ENCODE measurements around the gene ADAMTS2. TPM values are rescaled to one million over a fixed set of nuclear protein-coding genes. Genes with fewer than 3 reads are reported as not detected.
A peak's percentile ranks its signal among the peaks of the same experiment; 100 is the strongest.

Gene ADAMTS2
- total and polyA plus RNA-seq, 2 experiments from 2014 or later, result 62.0 to 132 TPM

DNA sequence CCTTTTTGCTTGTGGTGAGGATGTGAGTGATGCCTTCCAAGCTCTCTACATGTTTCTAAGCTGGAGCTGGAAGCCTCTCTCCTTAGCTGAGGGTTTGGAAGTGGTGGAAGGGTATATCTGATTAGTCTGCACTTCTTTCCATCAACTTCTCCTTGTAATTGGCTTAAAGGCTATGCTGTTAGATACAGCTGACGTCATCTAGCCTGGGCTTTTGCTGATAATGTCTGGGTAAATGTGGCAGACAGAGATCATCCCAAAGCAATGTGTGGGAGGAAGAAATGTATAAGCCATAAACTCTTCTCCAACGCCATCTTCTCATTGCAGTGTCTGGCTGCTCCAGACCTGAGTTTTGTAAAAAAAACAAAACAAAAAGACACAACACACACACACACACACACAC is 255.8 kb downstream of the ADAMTS2 start:
- Histone ChIP-seq H4K20me1 (ENCODE audit: insufficient read depth) (no peaks in the 10 kb centered on the region), H3K4me1 (ENCODE audit: insufficient read depth) (no peaks in the 10 kb centered on the region), H2AFZ (no peak overlapping the region), H3F3A (ENCODE audit: insufficient read depth) (peaks cover 36% of the 10 kb centered on the region), H3K27me3 (replicated peaks; ENCODE audit: insufficient read depth) (no peaks in the 10 kb centered on the region), H3K9ac (no peak overlapping the region), H3K27ac (no peak overlapping the region), H3K79me2 (ENCODE audit: insufficient read depth) (no peaks in the 10 kb centered on the region), H3K9me3 (ENCODE audit: low read depth) (peaks cover 30% of the 10 kb centered on the region), H3K4me2 (ENCODE audit: unreplicated experiment) (no peak overlapping the region), H3K9me2 (ENCODE audit: insufficient read depth) (no peaks in the 10 kb centered on the region), H3K4me3 (no peak overlapping the region), H3K36me3 (ENCODE audit: low read depth) (no peaks in the 10 kb centered on the region)
- no peak for TF ChIP-seq EZH2phosphoT487 (IDR thresholded peaks at IDR 0.05; ENCODE audit: insufficient read depth, low read depth)
- no peak for TF ChIP-seq EZH2 (IDR thresholded peaks at IDR 0.05; ENCODE audit: insufficient read depth, poor library complexity, severe bottlenecking)
- in situ Hi-C loops (cut with MboI), result no loop called here
- 94 to 95% methylated on average over 2 of the region's 2 CpGs for WGBS, 2 experiments (ENCODE audit: low coverage in 1 of 2, low lambda C conversion rate in 2 of 2, missing lambda C conversion rate in 2 of 2)
- no peak for DNase-seq

DNA sequence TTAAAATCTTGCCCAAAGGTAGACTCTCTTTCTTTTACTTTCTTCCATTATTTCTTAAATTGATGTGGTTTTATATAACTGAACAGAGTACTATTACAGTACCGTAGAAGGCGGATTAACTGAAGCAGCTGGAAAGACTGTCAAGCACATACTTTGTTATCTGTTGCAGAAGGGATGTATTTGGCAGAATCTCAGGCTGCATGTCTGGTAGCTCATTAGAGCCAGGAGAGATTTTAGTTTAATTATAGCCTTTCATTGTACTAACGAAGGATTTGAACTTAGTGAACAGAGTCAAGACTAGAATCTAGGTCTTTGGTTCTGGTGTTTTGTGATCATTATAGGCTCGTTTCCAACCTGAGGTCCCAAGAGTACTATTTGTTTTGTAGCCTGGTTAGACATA is 264.5 kb downstream of the ADAMTS2 start:
- in situ Hi-C loops (cut with MboI), result no loop called here

DNA sequence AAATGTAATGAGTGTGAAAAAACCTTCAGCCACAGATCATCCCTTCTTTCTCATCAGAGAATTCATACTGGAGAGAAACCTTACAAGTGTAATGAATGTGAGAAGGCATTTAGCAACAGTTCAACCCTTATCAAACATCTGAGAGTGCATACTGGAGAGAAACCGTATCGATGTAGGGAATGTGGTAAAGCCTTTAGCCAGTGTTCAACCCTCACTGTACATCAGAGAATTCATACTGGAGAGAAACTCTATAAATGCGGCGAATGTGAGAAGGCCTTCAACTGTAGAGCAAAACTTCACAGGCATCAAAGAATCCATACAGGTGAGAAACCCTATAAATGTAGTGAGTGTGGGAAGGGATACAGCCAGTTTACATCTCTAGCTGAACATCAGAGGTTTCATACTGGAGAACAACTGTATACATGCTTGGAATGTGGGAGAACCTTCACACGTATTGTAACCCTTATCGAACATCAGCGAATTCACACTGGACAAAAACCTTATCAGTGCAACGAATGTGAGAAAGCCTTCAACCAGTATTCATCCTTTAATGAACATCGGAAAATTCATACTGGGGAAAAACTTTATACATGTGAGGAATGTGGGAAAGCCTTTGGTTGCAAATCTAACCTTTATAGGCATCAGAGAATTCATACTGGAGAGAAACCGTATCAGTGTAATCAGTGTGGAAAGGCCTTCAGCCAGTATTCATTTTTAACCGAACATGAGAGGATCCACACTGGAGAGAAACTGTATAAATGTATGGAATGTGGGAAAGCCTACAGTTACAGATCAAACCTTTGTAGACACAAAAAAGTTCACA is 265.9 kb downstream of the ADAMTS2 start:
- H3K4me3 ChIP-seq, result no peak overlapping the region
- no peaks in the 10 kb centered on the region for H3K27me3 ChIP-seq (replicated peaks; ENCODE audit: insufficient read depth)
- H3K79me2 ChIP-seq (ENCODE audit: insufficient read depth), result no peaks in the 10 kb centered on the region
- H3K9me3 ChIP-seq (ENCODE audit: low read depth), result peaks cover 39% of the 10 kb centered on the region
- no peaks in the 10 kb centered on the region for H4K20me1 ChIP-seq (ENCODE audit: insufficient read depth)
- peaks cover 22% of the 10 kb centered on the region for H3F3A ChIP-seq (ENCODE audit: insufficient read depth)
- DNase-seq, result peak; percentile 6
- no peaks in the 10 kb centered on the region for H3K9me2 ChIP-seq (ENCODE audit: insufficient read depth)
- no peak overlapping the region for H3K9ac ChIP-seq
- H2AFZ ChIP-seq, result no peak overlapping the region
- no peak overlapping the region for H3K4me2 ChIP-seq (ENCODE audit: unreplicated experiment)
- in situ Hi-C loops (cut with MboI), result no loop called here
- no peak overlapping the region for H3K27ac ChIP-seq
- no peak for TF ChIP-seq EZH2phosphoT487 (IDR thresholded peaks at IDR 0.05; ENCODE audit: insufficient read depth, low read depth)
- no peak for TF ChIP-seq EZH2 (IDR thresholded peaks at IDR 0.05; ENCODE audit: insufficient read depth, poor library complexity, severe bottlenecking)
- peaks cover 88% of the 10 kb centered on the region for H3K36me3 ChIP-seq (ENCODE audit: low read depth)
- H3K4me1 ChIP-seq (ENCODE audit: insufficient read depth), result no peaks in the 10 kb centered on the region
- 97 to 99% methylated on average over 11 of the region's 11 CpGs for WGBS, 2 experiments (ENCODE audit: low coverage in 1 of 2, low lambda C conversion rate in 2 of 2, missing lambda C conversion rate in 2 of 2)

More for the DNA sequence above, 264.5 kb downstream of the ADAMTS2 start:
- H3K27ac ChIP-seq, result no peak overlapping the region
- H3K27me3 ChIP-seq (replicated peaks; ENCODE audit: insufficient read depth), result no peaks in the 10 kb centered on the region
- H3K4me3 ChIP-seq, result no peak overlapping the region
- H3K9me2 ChIP-seq (ENCODE audit: insufficient read depth), result no peaks in the 10 kb centered on the region
- H3K36me3 ChIP-seq (ENCODE audit: low read depth), result peaks cover 83% of the 10 kb centered on the region
- H3K4me2 ChIP-seq (ENCODE audit: unreplicated experiment), result no peak overlapping the region
- no peak overlapping the region for H3K9ac ChIP-seq
- H2AFZ ChIP-seq, result no peak overlapping the region
- no peaks in the 10 kb centered on the region for H3K79me2 ChIP-seq (ENCODE audit: insufficient read depth)
- no peak for TF ChIP-seq EZH2 (IDR thresholded peaks at IDR 0.05; ENCODE audit: insufficient read depth, poor library complexity, severe bottlenecking)
- no peak for TF ChIP-seq EZH2phosphoT487 (IDR thresholded peaks at IDR 0.05; ENCODE audit: insufficient read depth, low read depth)
- H3F3A ChIP-seq (ENCODE audit: insufficient read depth), result peaks cover 24% of the 10 kb centered on the region
- 96 to 98% methylated on average over 4 of the region's 4 CpGs for WGBS, 2 experiments (ENCODE audit: low coverage in 1 of 2, low lambda C conversion rate in 2 of 2, missing lambda C conversion rate in 2 of 2)
- no peak for DNase-seq
- no peaks in the 10 kb centered on the region for H4K20me1 ChIP-seq (ENCODE audit: insufficient read depth)
- H3K4me1 ChIP-seq (ENCODE audit: insufficient read depth), result no peaks in the 10 kb centered on the region
- H3K9me3 ChIP-seq (ENCODE audit: low read depth), result peaks cover 46% of the 10 kb centered on the region

DNA sequence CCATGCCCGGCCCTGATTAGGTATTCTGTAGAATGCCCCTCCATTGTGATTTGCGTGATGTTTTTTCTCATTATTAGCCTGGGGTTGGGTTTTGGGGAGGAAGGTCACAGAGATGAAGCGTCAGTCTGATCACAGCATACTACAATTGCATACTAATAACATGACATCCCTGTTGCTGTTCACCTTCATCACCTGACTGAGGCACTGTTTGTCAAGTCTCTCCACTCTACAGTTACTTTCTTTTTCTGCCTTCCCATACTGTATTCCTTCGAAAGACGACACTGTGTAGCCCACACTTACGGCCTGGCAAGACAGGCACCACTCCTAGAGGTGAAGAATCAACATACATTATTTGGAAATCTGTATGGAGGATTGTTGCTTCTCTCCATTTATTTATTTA is 279.6 kb downstream of the ADAMTS2 start:
- peaks cover 52% of the 10 kb centered on the region for H3K36me3 ChIP-seq (ENCODE audit: low read depth)
- in situ Hi-C loops (cut with MboI), result no loop called here
- no peak overlapping the region for H3K27ac ChIP-seq

More for the DNA sequence above, 279.6 kb downstream of the ADAMTS2 start:
- H3K4me3 ChIP-seq, result no peak overlapping the region
- peaks cover 6% of the 10 kb centered on the region; the same call in 1 of the 2 replicates for H3K4me1 ChIP-seq (ENCODE audit: insufficient read depth)
- H2AFZ ChIP-seq, result no peak overlapping the region
- peaks cover 79% of the 10 kb centered on the region for H3K79me2 ChIP-seq (ENCODE audit: insufficient read depth)
- H3F3A ChIP-seq (ENCODE audit: insufficient read depth), result no peaks in the 10 kb centered on the region
- H4K20me1 ChIP-seq (ENCODE audit: insufficient read depth), result no peaks in the 10 kb centered on the region
- H3K9me2 ChIP-seq (ENCODE audit: insufficient read depth), result no peaks in the 10 kb centered on the region
- WGBS, 2 experiments (ENCODE audit: low coverage in 1 of 2, low lambda C conversion rate in 2 of 2, missing lambda C conversion rate in 2 of 2), result 97% methylated on average over 6 of the region's 6 CpGs
- no peaks in the 10 kb centered on the region for H3K27me3 ChIP-seq (replicated peaks; ENCODE audit: insufficient read depth)
- no peak overlapping the region for H3K4me2 ChIP-seq (ENCODE audit: unreplicated experiment)
- no peaks in the 10 kb centered on the region for H3K9me3 ChIP-seq (ENCODE audit: low read depth)
- no peak for DNase-seq
- no peak overlapping the region for H3K9ac ChIP-seq
- TF ChIP-seq EZH2 (IDR thresholded peaks at IDR 0.05; ENCODE audit: insufficient read depth, poor library complexity, severe bottlenecking) (no peak), EZH2phosphoT487 (IDR thresholded peaks at IDR 0.05; ENCODE audit: insufficient read depth, low read depth) (no peak)
